Activated naive CD4-positive, alpha-beta T cell treated with anti-CD3 and anti-CD28 coated beads, Interleukin-2, amount 50 U/mL, for 16 hours (primary cell): ENCODE data around the gene LRRC8C.
"Not testable (repeated sequence)": the region's sequence is repeated elsewhere in the genome, so short reads cannot be mapped to it uniquely, and the experiment has no call there.

Experiments used
- DNase-seq: peaks from one replicate; pipeline ENCODE4 v3.0.0-alpha.2; 2020

LRRC8C gene

GRCh38 chr1:89673251-89673650 lies 40.3 kb downstream of the LRRC8C start:
- no peak for DNase-seq

- DNase-seq = no peak
Measured at GRCh38 chr1:89675677-89676076, 42.8 kb downstream of the LRRC8C start.

GRCh38 chr1:89681045-89681729 lies 48.3 kb downstream of the LRRC8C start:
- DNase-seq = no peak

DNA sequence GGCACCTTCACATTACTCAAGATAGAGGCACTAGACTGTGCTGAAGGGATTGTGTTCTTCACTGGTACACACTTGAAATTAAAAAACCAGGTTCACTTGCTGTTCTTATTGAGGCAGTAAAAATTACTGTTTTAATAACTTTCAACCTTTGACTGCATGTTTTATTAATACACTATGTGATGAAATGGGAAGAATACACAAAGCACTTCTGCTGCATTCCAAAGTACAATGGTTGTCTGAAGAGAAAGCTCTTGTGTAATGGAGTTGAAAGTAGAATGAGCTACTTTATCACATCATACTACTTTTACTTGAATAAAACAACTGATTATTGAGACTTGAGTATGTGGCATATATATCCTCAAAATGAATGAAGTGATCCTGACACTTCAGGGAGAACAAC lies 49.7 kb downstream of the LRRC8C start:
- DNase-seq = no peak

DNA sequence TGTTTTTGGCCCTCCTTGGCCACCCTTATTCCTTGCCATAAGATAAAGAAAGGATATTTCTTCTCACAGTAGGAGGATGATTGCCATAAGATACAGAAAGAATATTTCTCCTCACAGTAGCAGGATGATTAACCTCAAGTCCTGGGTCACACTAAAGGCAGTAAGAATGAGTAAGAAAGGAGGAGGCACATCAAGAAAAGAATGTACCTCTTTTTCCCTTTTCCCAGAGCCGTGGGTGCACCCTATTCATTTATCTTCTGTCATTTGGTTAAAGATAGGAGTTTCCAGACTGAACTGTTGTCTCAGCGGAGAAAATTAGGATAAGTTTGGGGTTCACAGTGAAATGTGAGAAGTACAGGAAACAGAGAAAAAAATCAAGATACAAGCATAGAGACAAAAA lies 52.5 kb downstream of the LRRC8C start:
- DNase-seq = no peak

GRCh38 chr1:89686520-89686919 lies 53.6 kb downstream of the LRRC8C start:
- DNase-seq = no peak

- DNase-seq = no peak
Measured at GRCh38 chr1:89687254-89687653, 54.3 kb downstream of the LRRC8C start.

DNA sequence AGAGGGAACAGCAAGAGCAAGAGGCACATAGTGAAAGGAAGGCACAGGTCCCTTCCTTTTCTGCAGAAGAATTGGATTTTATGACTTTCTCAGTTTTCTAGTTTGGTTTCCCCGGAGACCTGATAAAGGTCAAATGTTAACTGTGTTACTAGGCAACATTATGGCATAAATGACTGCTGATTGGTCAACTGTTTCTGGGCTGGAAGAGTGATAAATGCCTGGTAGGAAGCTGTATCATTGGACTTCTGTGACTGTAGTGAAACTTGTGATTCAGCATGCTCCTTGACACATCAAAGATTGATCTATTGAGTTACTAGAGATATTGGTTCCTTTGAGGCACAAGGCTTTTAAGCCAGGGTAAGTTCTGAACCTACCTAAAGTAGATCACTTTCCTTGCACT lies 55.7 kb downstream of the LRRC8C start:
- DNase-seq = no peak

DNA sequence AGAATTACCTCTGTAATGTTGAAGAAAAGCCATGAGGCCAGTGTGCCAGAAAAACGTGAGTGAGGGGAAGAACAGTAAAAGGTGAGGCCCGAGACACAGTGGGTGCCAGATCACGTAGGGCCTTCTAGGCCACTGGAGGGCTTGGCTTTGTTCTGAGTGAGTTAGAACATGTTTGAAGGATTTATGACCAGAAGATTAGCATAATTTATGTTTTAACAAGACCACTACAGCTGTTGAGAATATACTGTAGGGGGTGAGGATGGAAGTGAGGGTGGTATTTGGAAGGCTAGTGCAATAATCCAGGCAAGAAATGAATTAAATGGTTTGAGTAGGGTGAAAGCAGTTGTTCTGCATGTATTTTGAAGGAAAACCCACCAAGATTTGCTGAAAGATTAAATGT lies 56.3 kb downstream of the LRRC8C start:
- DNase-seq = no peak

GRCh38 chr1:89690595-89690994 lies 57.7 kb downstream of the LRRC8C start:
- DNase-seq = no peak

- DNase-seq = no peak
Measured at GRCh38 chr1:89692601-89693521, 59.9 kb downstream of the LRRC8C start.

DNA sequence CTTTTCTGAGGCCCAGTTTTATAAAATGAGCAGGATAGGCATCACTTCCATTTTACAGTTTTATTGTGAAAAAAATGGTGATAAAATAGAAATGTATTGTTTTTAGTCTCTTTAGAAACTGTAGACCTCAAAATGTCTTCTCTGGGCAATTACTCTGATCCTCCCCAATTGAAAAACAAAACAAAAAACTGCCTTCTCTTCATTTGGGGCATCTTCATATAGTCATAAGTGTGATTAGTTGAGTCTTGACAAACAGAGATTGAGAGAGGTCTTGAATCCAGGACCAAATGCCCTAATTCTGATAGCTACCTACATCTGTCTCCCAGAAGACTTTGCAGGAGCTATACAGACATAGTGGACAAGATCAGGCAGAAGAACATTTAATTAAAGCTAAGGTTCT lies 62.9 kb downstream of the LRRC8C start:
- DNase-seq = no peak

- no peak for DNase-seq
Measured at GRCh38 chr1:89697383-89697782, 64.5 kb downstream of the LRRC8C start.

DNA sequence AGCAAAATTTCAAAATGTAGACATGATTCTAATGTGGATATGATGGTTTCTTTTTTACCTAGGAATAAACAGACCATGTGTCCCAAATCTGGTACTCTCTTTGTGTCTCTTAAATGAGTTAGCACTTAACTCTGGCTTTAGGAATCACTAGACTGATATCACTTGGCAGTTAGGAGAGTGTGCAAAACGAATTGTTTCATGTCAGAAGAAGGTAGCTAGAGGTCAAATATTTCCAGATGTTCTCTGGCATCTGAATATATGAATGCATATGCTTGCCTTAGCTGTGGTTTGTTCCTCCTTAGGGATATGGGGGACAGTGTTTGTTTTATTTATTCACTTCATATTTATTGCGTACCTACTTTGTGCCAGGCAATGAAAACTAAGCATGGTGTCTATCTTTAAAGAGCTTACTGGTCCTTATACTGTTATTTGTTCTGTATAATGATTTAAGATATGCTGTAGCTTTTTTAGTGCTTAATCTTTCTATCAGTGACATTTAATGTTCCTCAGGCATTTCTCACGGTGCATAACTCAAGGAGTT lies 65.2 kb downstream of the LRRC8C start:
- DNase-seq = no peak

- DNase-seq = no peak
Measured at GRCh38 chr1:89698624-89699023, 65.7 kb downstream of the LRRC8C start.

GRCh38 chr1:89699451-89699986 lies 66.6 kb downstream of the LRRC8C start:
- DNase-seq = no peak

DNA sequence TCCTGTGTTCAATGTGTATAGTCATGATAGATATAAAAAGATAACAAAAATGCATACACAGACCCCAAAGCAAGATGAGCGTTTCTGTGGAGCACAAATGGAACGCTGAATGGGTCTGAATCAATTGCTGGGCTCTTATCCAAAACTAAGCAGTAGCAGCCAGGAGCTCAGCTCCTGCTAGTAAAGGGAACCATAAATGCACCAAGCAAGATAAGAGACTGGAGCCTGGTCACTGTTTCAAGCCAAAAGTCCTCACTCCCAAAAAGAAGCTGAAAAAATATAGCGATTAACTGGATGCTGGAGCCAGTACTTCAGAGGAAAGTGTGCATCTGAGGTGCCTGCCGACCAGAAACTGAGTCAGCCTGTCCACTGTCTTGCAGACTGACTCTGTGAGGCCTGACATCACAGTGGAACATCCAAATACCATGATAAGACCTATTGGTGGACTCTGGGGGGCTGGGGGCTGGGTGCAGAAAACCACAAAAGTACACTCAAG lies 68.9 kb downstream of the LRRC8C start:
- DNase-seq = no peak

- DNase-seq = no peak
Measured at GRCh38 chr1:89702520-89703045, 69.7 kb downstream of the LRRC8C start.

- no peak for DNase-seq
Measured at GRCh38 chr1:89703469-89703868, 70.5 kb downstream of the LRRC8C start.

DNA sequence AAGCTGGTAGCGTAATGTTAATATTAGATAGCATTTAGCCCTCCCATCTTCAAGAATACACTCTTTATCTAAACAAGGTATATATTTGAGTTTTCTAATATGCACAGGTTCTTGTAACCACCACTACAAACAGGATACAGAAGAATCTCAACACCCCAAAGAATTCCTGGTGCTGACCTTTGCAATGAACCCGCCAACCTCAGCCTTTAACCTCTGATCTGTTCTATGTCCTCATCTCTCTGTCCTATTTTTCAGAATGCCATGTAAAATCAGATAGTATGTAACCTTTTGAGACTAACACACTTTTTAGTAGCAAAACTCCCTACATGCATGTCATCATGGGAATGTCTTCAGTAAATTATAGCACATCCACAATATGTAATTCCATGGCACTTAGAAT lies 71.1 kb downstream of the LRRC8C start:
- DNase-seq = no peak

- not testable (repeated sequence) for DNase-seq
Measured at GRCh38 chr1:89704885-89705284, 72.0 kb downstream of the LRRC8C start.

- DNase-seq = no peak
Measured at GRCh38 chr1:89705901-89706699, 73.2 kb downstream of the LRRC8C start.

- no peak for DNase-seq
Measured at GRCh38 chr1:89706700-89707012, 73.7 kb downstream of the LRRC8C start.
